Stimulated activated naive B cell treated with anti-CD40 and anti-IgM and Interleukin-4, amounts not matched to agents 10 μg/mL and 1 μg/mL and 100 μg/mL, for 72 hours (primary cell): ENCODE measurements around the gene LBP.
"Not testable (repeated sequence)": the region's sequence is repeated elsewhere in the genome, so short reads cannot be mapped to it uniquely, and the experiment has no call there.

Experiments
- ATAC-seq, 2 donors: fragments of 150-1000 bp; cut with Tn5 transposase; replicated peaks; 2 replicates each; pipeline ENCODE4 v1.10.0; 2021; ENCODE audit warnings: moderate library complexity in 1 of 2
- DNase-seq: peaks from one replicate; pipeline ENCODE4 v3.0.0; 2021
- H3K27ac Mint-ChIP-seq: one replicate; pipeline ENCODE4 v1.8.0; 2022; ENCODE audit warnings: mild to moderate bottlenecking, mixed read lengths
- H3K27me3 Mint-ChIP-seq, 2 donors: one replicate each; pipeline ENCODE4 v1.8.0; 2022; ENCODE audit warnings: mixed read lengths in 2 of 2
- H3K36me3 Mint-ChIP-seq, 2 donors: one replicate each; pipeline ENCODE4 v1.8.0; 2022; ENCODE audit warnings: mixed read lengths in 2 of 2, mild to moderate bottlenecking in 1 of 2
- H3K4me1 Mint-ChIP-seq, 2 donors: one replicate each; pipeline ENCODE4 v1.8.0; 2022; ENCODE audit warnings: mixed read lengths in 2 of 2, mild to moderate bottlenecking in 1 of 2
- H3K4me3 Mint-ChIP-seq, 2 donors: one replicate each; pipeline ENCODE4 v1.8.0; 2022; ENCODE audit warnings: mild to moderate bottlenecking in 2 of 2, mixed read lengths in 2 of 2, moderate library complexity in 1 of 2
- H3K9me3 Mint-ChIP-seq, 2 donors: one replicate each; pipeline ENCODE4 v1.8.0; 2022; ENCODE audit warnings: mixed read lengths in 2 of 2, mild to moderate bottlenecking in 1 of 2

Gene LBP

DNA sequence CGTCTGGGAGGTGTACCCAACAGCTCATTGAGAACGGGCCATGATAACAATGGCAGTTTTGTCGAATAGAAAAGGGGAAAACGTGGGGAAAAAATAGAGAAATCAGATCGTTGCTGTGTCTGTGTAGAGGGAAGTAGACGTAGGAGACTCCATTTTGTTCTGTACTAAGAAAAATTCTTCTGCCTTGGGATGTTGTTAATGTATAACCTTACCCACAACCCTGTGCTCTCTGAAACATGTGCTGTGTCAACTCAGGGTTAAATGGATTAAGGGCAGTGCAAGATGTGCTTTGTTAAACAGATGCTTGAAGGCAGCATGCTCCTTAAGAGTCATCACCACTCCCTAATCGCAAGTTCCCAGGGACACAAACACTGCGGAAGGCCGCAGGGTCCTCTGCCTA is 61.5 kb downstream of the LBP start:
- DNase-seq, H3K27me3 Mint-ChIP-seq, H3K9me3 Mint-ChIP-seq, H3K4me1 Mint-ChIP-seq, H3K27ac Mint-ChIP-seq, H3K4me3 Mint-ChIP-seq, ATAC-seq: not testable (repeated sequence)
- peaks cover 31 to 67% of the 10 kb centered on the region in 2 donors for H3K36me3 Mint-ChIP-seq

DNA sequence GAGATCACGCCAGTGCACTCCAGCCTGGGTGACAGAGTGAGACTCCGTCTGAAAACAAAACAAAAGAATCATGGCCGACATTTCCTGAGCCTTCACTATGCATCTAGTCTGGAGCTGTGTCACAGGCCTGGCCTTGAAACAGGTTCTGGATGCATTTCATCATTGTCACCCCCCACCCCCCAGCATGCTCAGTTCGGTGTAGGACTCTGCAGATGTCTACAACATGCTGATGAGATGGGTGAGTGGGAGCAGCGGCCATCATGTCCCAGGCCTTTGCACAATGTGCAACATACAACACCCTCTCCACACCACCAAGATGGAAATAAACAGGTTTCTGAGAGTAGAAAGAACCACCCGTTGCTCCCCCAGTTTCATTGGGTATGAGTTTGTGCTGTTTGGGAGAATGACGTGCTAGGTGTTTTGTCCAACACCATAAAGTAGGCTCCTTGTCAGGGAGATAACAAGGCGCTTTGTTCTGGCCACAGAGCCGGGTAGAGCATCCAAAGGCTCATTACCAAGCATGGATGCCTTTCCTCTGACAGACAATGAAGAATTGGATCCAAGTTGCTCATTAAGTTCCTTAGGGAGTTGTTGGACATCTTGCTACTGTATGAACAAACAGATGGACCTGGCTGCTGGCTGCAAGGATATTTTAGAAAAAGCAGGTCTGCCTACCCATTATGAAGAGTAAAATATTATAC is 66.7 kb downstream of the LBP start:
- no peaks in the 10 kb centered on the region for H3K4me1 Mint-ChIP-seq
- H3K9me3 Mint-ChIP-seq: no peaks in the 10 kb centered on the region
- H3K27ac Mint-ChIP-seq: no peak overlapping the region
- DNase-seq (no peak), ATAC-seq (no peak)
- no peak overlapping the region for H3K4me3 Mint-ChIP-seq
- peaks cover 40 to 73% of the 10 kb centered on the region in 2 donors for H3K36me3 Mint-ChIP-seq
- H3K27me3 Mint-ChIP-seq: no peaks in the 10 kb centered on the region

DNA sequence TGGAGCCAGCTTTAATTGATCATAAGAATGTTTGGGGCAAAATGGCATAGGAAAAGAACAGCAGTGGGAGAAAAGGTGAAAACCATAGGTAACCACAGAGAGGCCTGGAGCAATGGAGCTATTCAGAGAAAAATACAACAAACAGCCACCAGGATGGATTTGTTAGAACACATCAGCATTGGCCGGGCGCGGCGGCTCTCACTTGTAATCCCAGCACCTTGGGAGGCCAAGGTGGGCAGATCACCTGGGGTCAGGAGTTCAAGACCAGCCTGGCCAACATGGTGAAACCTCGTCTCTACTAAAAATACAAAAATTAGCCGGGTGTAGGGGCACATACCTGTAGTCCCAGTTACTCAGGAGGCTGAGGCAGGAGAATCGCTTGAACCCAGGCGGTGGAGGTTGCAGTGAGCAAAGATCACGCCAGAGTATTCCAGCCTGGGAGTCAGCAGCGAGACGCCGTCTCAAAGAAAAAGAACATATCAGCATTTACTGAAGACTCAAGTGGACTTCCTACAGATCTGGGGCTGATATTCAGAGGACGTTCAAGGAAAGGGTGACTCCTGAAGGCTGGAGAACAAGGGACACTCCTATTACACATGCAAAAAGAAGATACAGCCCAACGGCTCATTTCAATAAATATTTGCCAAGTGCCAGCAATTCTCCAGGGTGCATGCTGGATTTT is 68.6 kb downstream of the LBP start:
- no peak for ATAC-seq
- Mint-ChIP-seq H3K27me3 (no peaks in the 10 kb centered on the region), H3K4me1 (no peaks in the 10 kb centered on the region), H3K27ac (peak overlapping the region; percentile 14), H3K9me3 (no peaks in the 10 kb centered on the region), H3K36me3 (peaks cover 46 to 78% of the 10 kb centered on the region in 2 donors), H3K4me3 (no peak overlapping the region)
- DNase-seq: no peak

DNA sequence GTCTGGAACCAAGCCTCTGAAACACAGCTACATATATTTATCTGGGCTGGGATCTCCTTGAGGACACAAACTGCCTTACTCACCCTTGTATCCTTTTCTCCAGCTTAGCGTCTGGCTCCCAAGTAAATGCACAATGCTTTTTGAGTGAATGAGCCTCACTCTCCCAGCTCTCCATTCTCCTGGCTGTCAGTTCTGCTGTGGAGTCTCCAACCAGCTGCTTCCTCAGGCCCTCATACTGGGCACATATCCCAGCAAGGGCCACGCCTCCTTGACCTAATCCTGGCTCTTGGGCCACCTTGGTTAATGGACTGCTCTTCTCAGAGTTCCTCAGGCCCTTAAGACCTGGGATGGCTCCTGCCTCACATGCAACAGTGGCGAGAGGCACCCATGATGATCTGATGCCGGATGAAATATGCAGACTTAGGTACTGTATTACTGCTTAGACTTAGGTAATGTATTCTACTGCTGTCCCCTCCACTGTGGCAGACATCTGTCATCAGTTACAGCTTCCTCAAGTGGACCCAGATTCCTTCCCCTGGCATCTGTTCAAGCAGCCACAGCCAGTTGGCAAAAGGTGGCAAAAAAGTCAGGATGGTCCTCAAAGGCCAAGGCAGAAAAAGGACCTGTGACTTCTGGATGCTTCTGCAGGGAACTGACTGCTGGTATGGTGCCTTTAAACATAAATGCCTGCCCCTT is 72.4 kb downstream of the LBP start:
- peak; percentile 7 to 30 for ATAC-seq
- H3K27me3 Mint-ChIP-seq: no peaks in the 10 kb centered on the region
- H3K27ac Mint-ChIP-seq: peak overlapping the region; percentile 59
- H3K4me3 Mint-ChIP-seq: no peak overlapping the region
- no peak for DNase-seq
- peaks cover 65 to 86% of the 10 kb centered on the region in 2 donors for H3K36me3 Mint-ChIP-seq
- H3K9me3 Mint-ChIP-seq: no peaks in the 10 kb centered on the region
- H3K4me1 Mint-ChIP-seq: peaks cover 10 to 11% of the 10 kb centered on the region in 2 donors

DNA sequence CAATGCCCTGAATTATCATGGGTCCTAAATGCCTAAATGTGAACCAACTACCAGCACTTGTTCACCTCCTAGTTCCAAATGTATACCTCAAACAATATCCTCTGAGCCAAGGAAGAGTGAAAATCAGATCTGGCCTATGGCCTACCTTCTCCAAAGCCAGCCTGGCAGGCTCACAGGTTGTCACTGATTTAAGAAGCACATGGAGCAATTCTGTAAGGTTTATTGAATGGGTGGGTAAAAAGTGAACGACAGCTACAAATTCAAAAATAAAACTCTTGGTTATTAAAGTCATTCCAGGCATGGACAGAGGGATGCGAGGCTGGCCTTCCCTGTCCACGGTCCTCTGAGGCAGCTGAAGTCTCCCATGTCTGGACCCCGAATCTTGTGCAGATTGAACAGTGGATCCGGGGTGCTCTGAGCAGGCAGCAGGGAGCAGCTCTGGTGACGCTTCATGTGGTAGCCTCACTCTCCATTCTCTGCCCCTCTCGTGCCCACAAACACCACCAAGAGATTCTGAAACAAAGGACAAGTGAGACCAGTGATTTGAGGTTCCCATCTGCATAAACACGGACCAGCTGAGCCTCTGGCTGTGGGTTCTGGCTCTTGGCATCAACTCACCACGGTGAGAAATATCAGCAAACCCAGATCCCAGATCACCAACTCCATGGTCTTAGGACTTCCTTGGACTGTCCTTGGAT is 74.3 kb downstream of the LBP start:
- DNase-seq (no peak), ATAC-seq (no peak)
- H3K9me3 Mint-ChIP-seq: no peaks in the 10 kb centered on the region
- H3K36me3 Mint-ChIP-seq: peaks cover 70 to 82% of the 10 kb centered on the region in 2 donors
- no peaks in the 10 kb centered on the region for H3K27me3 Mint-ChIP-seq
- H3K27ac Mint-ChIP-seq: peak overlapping the region; percentile 57
- peaks cover 19 to 20% of the 10 kb centered on the region in 2 donors for H3K4me1 Mint-ChIP-seq
- H3K4me3 Mint-ChIP-seq: no peak overlapping the region

DNA sequence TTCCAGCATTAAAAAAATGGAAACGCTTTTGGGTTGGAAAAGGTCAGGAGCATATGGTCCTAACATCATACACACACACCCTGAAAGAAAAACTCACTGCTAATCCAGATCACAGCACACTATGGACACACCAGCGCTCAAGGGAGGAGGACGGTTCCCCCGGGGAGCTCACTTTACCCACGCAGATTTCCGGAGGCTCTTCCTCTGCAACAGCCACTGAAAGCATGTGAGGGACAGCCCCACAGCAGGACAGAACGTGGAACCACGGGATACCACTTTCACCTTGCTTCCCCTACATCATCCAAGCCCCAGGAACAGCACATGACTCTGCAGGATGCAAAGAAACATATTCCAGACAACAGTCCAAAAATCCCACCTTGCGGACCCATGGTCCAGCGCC is 75.6 kb downstream of the LBP start:
- H3K27me3 Mint-ChIP-seq: no peaks in the 10 kb centered on the region
- no peak for DNase-seq
- H3K9me3 Mint-ChIP-seq: no peaks in the 10 kb centered on the region
- peaks cover 68 to 80% of the 10 kb centered on the region in 2 donors for H3K36me3 Mint-ChIP-seq
- peak overlapping the region; percentile 90 for H3K27ac Mint-ChIP-seq
- ATAC-seq: no peak
- H3K4me1 Mint-ChIP-seq: peaks cover 23 to 32% of the 10 kb centered on the region in 2 donors
- peak overlapping the region in 1 of 2 donors; percentile 9 for H3K4me3 Mint-ChIP-seq

DNA sequence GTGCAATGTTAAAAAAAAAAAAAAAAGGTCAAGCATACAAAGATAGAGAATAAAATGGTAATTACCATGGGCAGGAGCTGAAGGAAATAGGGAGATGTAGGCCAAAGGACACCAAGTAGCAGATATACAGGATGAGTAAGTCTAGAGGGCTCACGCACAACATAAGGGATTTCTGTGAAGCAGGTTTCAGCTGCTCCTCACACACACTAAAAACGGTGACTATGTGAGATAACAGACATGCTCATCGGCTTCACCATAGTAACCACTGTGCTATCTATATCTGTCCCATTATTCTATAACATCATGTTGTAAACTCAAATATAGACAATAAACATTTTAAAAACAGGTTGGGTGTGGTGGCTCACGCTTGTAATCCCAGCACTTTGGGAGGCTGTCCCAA is 77.3 kb downstream of the LBP start:
- Mint-ChIP-seq H3K27ac (peak overlapping the region; percentile 14), H3K27me3 (no peaks in the 10 kb centered on the region), H3K4me3 (no peak overlapping the region), H3K36me3 (peaks cover 68 to 81% of the 10 kb centered on the region in 2 donors), H3K9me3 (no peaks in the 10 kb centered on the region), H3K4me1 (peaks cover 31 to 45% of the 10 kb centered on the region in 2 donors)
- no peak for DNase-seq
- no peak for ATAC-seq

DNA sequence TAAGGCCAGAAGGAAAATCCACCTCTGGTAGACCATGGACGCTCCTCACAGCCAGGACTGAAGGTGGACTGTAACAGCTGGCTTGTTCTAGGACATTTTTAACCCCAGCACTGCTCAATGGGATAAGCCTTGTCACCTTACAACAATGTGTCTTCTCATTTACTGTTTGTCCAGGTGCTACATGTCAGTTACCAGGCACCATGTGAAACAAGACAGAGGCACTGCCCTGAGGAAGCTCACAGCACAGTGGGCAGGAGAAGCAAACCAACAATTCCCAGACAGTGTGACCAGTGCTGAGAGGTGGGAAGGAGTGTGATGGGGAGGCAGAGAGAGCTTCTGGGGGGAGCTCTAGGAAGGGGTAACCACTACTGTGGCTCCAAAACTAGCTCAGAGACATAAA is 78.1 kb downstream of the LBP start:
- DNase-seq (no peak), ATAC-seq (no peak)
- peaks cover 37 to 53% of the 10 kb centered on the region in 2 donors for H3K4me1 Mint-ChIP-seq
- H3K4me3 Mint-ChIP-seq: no peak overlapping the region
- H3K9me3 Mint-ChIP-seq: no peaks in the 10 kb centered on the region
- peak overlapping the region; percentile 77 for H3K27ac Mint-ChIP-seq
- no peaks in the 10 kb centered on the region for H3K27me3 Mint-ChIP-seq
- peaks cover 66 to 80% of the 10 kb centered on the region in 2 donors for H3K36me3 Mint-ChIP-seq

DNA sequence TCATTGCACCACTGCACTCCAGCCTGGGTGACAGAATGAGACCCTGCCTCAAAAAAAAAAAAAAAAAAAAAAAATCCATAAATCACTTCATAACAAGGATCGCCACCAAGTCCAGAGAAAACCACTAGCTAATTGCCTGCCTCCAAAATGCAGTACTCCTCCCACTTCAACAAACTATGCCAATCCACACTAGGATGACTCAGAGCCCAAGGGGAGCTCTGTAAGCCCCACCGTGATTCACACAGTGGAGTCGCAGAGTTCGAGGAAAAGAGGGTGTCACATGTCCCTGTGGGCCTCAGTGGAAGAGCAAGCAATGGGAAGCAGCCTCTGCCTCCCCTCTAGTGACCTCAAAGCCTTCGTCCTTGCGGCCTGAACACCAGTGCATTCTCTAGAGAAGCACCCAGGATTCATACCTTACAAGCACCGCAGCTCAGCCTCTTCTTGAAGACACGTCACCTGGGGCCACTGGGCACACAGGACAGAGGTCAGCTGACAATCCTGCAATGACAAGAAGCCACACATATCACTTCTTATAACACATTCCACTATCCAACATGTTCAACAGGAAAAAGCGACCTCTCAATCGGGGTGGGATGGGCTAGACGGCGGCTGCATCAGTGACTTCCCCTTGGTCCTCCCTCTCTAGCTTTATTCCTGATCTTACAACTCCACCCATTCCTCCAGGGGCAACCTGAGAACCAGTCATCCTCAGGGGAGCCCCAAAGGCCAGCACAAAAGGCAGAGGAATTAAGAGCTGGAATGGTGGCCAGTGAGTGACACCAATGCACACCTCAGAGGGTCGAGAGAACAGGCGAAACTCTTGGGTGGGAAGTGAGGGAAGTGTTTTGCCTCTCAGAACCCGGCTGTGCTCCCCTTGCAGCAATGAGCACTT is 80.0 kb downstream of the LBP start:
- peaks cover 61 to 75% of the 10 kb centered on the region in 2 donors for H3K36me3 Mint-ChIP-seq
- no peaks in the 10 kb centered on the region for H3K9me3 Mint-ChIP-seq
- no peak for DNase-seq
- H3K4me1 Mint-ChIP-seq: peaks cover 46 to 66% of the 10 kb centered on the region in 2 donors
- H3K4me3 Mint-ChIP-seq: no peak overlapping the region
- ATAC-seq: peak in 1 of 2 donors; percentile 39
- H3K27me3 Mint-ChIP-seq: no peaks in the 10 kb centered on the region
- H3K27ac Mint-ChIP-seq: peak overlapping the region; percentile 28
